Activated naive CD4-positive, alpha-beta T cell treated with anti-CD3 and anti-CD28 coated beads, Interleukin-2, amount 50 U/mL, for 16 hours (primary cell): Measurements from ENCODE around the gene TSPAN17.

Experiments
- DNase-seq: peaks from one replicate; pipeline ENCODE4 v3.0.0-alpha.2; 2020

Gene TSPAN17

GRCh38 chr5:176661676-176662075, 14.4 kb downstream of the TSPAN17 start:
- no peak for DNase-seq

GRCh38 chr5:176662371-176663333, 15.4 kb downstream of the TSPAN17 start:
- no peak for DNase-seq

DNA sequence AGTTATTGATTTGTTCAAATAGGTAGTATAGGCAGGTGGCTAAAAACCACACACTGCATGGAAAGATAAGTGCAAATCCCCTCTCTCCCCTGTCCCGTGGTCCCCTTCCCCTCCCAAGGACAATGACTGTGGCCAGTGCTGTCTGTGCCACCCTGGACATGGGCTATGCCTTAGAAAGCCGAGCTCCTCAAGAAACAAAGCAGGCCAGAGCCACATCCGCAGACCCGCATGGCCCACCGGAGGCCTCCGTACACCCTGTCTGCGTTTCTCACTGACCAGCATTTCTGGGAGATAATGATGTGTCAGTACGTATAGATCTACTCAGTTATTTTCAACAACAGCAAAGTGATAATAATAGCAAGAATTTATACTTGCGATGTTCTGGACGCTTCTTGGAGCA, 16.3 kb downstream of the TSPAN17 start:
- DNase-seq: no peak

DNA sequence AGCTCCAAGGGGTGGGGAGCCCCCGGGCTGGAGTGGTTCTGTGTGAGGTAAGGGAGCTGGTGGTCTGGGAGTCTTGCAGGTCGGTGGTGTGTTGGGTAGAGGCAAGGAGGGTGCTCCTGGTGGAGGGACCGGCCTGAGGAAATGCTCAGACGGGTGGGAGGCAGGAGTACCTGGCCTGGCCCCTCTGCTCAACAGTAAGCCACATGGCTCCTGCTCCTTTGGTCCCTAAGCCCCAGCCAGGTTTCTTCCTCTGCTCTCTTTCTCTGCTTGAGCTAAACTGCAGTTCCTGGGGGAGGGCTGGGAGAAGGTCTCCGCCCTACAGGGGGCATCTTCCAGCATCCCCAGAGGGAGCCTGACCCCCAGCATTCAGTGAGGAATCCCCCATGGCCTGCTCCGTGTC, 17.2 kb downstream of the TSPAN17 start:
- DNase-seq: no peak

DNA sequence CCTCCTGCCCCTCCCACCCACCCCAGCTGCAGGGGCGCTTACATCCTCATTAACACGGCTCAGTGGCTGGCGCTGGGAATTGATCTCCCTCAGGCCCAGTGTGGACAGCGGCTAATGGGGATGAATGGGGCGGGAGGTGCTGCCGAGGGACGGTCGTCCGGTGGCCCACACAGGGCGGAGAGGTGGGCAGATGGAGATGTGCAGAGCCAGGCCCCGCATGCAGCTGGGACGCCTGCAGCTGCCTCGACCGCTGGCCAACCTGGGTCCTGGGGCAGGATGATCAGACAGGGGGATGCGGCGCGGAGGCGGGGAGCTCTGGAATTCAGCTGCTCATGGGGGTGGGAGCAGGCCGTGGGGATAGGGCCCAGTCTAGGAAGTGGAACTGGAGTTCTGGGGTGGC, 17.6 kb downstream of the TSPAN17 start:
- no peak for DNase-seq

DNA sequence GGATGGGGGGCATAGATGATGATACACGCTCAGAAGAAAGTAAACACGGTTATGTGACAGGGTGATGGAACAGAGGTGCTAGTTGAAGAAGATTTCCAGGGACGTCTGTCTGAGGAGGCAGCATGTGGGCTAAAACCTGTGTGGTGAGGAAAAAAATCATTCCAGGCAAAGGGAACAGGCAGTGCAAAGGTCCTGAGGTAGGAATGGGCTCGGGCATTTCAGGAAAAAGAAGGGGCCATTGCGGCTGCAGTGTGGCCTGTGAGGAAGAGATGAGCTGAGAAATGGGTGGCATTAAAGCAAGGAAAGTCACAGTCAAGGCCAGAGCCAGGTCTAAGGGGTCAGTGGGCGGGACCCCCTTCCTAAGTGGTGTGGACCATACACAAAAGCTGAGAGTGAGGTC, 18.2 kb downstream of the TSPAN17 start:
- DNase-seq: no peak

DNA sequence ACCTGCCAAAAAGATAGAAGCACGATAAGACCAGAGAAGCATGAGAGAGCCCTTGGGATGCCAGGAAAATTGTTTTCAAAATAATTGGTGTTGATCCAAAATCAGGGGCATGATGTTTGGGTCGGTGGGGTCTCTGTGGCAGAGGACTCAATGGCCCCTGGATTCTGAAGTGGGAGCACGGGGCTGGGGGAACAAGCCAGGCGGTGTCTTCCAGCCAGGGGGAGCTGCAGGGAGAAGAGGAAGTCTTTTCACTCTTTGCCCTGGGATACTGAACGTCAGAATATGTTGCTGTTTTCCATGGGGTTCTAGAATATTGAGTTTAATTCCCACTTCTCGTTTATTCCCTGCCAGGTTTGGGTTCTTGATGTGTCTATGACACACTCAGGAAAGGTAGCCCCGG, 20.4 kb downstream of the TSPAN17 start:
- DNase-seq: no peak

DNA sequence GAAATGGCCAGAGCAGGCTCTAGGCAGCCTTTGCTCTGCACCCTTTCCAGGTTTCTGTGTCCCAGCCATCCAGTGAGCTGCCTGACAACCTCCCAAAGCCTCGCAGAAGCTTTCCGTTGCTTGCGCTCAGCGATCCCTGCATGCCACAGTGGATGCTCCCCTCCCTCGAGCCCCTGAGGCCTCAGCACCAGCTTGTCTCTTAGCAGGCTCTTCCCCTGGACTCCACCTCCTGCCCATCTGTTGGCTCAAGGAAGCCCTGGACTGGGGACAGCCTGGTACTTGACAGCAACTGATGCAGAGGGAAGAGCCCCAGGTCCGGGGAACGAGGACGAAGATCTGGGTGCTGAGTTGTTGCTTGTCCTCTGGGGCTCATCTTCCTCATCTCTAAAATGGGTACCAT, 23.2 kb downstream of the TSPAN17 start:
- no peak for DNase-seq

DNA sequence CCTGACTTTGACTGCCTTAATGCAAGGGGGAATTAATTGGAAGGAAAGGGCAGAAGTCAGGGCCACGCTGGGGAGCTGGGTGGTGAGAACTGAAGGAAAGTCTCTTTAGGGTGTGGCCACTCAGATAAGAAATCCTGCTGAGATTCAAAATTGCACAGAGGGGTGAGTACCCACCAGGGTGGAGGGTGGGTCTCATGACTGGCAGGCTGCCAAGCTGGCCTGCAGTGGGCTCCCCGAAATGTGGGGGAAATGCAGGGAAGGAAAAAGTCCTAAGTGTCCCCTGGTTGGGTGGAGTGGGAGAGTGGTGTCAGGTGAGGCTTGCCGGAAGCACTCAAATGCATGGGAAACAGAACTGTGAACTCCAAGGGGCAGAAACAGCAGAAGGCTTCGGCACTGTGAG, 24.1 kb downstream of the TSPAN17 start:
- DNase-seq: no peak

- no peak for DNase-seq
Observed at GRCh38 chr5:176671890-176672747, 24.8 kb downstream of the TSPAN17 start.

DNA sequence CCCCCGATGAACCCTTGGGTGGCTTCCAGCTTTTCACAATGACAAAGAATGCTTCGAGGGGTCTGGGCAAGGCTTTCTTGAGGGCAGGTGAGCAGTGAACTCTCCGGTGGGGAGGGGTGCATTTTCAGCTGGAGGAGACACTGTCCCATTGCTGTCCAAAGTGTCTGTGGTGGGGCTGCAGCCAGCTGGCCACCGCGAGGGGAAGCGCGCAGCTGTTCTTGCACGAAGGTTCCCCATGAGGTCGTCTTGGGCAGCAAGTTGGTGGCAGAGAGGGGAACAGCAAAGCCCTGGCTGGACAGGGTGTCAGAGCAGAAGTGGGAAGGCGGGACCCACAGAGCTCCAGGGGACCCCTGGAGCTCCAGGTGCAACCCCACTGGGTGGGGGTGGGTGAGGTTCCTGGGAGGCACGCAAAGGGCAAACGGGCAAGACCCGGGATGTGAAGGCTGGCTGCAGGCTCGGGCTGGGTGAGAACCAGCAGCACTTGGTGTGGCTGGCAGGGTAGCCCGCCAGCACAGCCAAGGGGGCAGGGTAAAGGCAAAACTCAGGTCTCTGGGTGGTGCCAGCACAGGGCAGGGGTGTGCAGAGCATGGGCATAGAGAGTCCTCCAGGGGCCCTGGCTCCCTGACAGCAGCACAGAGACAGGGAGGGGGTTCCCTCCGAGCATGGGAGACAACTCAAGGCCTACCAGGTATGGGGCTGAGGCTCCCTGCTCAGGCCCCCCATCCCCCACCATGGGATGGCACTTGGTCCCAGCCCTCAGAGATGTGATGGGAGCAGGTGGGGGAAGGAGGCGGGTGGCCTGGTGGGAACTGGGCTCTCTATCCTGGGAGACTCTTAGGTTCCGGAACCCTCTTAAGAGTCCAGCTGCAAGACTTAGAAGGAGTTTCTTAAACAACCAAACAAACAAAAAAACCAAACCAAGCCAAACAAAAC, 26.6 kb downstream of the TSPAN17 start:
- no peak for DNase-seq

GRCh38 chr5:176674799-176675198, 27.5 kb downstream of the TSPAN17 start:
- no peak for DNase-seq

GRCh38 chr5:176675676-176676360, 28.5 kb downstream of the TSPAN17 start:
- no peak for DNase-seq

DNA sequence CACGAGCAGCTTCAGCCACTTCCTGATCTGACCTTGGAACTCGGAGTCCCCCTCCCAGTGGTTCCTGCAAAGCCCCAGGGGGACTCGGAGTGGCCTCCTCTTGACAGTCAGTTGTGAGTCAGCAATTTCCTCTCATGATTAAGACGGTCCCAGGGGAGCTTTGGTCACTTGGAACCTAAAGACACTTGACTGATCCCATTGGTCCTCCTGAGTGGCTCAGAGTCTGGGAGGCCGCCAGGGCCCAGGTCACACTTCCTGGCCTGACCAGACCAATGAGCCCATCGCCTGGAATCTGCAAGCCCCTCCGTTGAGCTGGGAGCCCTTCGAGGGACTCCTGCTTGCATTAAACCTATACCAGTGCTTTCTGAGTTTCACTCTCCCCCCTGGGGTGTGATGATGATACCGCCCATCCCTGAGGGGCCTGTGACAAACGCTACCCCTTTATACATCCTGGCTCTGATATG, 29.1 kb downstream of the TSPAN17 start:
- no peak for DNase-seq

DNA sequence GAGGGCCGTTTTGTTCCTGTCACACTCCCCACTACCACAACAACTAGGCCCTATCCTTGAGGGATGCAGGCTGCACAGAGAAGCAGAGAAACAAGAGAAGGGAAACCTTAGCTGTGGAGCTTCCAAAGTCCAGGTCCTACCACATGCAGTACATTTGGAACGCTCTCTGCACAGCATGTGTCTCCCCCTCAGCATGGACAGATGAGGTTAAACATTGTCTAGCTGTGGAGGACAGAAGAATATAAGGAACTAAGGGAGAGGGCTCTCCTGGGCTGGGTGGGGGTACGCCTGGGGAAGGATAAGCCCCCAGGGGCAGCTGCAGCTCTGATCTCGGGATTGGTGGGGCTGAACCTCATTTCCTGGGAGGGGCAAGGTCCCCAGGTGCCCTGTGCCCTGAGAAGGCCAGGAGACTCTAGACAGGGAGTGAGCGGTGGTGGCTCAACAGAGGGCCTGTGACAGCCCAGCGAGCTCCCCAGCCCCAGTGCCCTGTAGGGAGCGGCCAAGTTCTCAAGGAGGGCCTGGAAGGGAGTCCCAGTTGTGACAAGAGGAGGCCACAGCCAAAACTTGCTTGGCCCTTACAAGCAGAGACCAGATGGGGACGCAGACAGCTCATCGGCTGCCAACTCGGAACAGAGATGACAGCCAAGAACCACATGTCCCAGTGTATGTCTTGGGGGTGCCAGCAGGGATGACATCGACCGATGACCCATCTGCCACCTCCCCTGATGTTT, 30.1 kb downstream of the TSPAN17 start:
- DNase-seq: no peak

DNA sequence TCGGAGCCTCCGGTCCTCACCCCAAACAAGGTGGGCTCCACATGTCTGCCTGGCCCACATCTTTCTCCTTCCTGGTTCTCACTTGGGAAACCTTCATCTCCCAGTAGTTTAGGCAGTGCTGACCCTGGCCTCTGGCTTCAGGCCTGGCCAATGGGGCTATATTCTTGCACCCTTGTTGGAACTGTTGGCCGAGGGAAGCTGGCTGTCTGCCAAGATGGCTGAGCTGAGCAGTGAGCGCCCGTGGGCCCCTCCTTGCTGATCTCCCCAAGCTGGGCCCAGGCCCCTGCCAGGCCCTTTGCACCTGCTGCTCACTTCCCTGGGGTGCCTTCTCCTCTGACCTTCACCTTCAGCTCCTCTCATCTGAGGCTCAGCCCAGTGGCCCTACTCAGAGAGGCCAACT, 31.3 kb downstream of the TSPAN17 start:
- DNase-seq: no peak

- DNase-seq: no peak
Observed at GRCh38 chr5:176679365-176680225, 32.3 kb downstream of the TSPAN17 start.

DNA sequence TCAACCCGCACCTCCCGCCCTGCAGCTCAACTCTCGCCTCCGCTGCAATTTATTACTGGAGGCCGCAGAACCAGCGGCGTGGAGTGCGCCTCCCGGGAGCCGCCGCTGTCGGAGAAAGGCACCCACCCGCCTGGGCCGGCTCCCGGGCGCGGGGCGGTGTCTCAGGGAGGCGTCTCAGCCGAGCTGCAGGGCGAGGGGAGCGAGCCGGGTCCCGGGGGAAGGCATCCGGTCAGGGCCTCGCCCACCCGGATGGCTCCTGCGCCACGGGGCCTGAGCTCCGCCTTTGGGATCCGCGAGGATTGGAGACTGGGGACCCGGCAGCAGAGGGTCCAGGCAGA, 32.9 kb downstream of the TSPAN17 start:
- no peak for DNase-seq

DNA sequence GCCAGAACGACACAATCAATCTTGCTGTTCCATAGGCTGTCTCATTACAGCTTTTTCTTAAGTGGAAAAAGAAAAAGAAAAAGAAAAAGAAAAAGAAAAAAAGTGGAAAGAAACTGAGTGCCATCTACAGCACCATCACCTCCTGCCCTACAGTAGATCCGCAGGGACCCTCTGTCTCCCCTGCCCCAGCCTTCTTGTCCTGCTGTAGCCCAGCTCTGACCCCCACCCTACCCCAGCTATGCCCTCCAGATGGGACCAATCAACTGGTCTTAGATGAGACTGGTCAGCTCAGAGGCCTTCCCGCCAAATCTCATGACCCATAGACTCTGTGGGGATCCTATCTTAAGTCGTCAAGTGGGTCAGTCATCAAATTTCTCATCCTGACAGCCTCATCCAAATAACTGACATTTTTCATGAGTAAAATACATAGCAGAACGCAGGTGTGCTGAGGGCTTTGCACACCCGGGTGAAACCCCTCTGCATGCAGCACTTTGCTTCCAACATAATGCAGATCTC, 34.8 kb downstream of the TSPAN17 start:
- no peak for DNase-seq

GRCh38 chr5:176685010-176685409, 37.7 kb downstream of the TSPAN17 start:
- DNase-seq: no peak
